Activated CD8-positive, alpha-beta memory T cell treated with anti-CD3 and anti-CD28 coated beads, Interleukin-2, amount 50 U/mL, for 4 hours (primary cell): ENCODE data around the gene NIPSNAP2.
"Not testable (repeated sequence)": the region's sequence is repeated elsewhere in the genome, so short reads cannot be mapped to it uniquely, and the experiment has no call there.

ENCODE experiments used
- DNase-seq: peaks from one replicate; pipeline ENCODE4 v3.0.0-alpha.2; 2020

NIPSNAP2 gene

DNA sequence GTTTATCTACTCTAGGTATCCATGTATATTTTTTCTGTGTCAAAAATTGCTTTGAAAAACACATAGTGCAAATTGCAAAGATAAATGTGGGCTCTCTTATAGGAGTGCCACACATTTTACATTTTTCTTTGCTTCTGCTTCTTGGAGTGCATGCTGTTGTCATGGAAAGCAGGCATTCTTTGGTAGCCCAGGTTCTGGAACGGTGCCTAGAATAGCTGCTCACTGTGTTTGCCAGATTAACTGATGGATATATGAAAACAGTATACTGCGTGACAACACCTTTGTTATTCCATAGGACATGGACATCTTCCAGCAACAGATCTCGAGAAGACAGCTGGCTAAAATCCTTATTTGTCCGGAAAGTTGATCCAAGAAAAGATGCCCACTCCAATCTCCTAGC, 13.4 kb downstream of the NIPSNAP2 start:
- DNase-seq, result no peak

- no peak for DNase-seq
Measured at GRCh38 chr7:55980266-55980665, 15.9 kb downstream of the NIPSNAP2 start.

GRCh38 chr7:55983537-55983936, 19.2 kb downstream of the NIPSNAP2 start:
- no peak for DNase-seq

GRCh38 chr7:55992346-55992745, 28.0 kb downstream of the NIPSNAP2 start:
- DNase-seq, result no peak

DNA sequence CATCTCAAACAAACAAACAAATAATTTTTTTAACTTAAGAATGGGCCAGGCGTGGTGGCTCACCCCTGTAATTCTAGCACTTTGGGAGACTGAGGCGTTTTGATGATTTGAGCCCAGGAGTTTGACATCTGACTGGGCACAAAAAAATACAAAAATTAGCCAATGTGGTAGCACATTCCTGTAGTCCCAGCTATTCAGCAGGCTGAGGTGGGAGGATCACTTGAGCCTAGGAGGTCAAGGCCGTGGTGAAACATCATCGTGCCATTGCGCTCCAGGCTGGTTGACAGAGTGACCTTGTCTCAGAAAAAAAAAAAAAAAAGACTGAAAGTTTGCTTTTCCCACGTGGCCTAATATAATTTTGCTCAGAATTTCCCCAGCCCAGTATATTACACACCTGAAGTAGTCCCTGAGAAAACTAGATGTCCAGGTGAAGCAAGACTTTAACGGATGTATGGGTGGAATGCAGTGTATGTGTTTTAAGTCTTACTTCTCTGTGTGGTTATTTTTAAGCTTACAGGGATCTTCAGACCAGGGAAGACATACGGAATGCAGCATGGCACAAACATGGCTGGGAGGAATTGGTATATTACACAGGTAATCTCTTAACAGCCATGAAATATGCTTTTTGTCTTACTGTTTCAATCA, 32.6 kb downstream of the NIPSNAP2 start:
- DNase-seq, result no peak

- no peak for DNase-seq
Measured at GRCh38 chr7:56003749-56004148, 39.4 kb downstream of the NIPSNAP2 start.

DNA sequence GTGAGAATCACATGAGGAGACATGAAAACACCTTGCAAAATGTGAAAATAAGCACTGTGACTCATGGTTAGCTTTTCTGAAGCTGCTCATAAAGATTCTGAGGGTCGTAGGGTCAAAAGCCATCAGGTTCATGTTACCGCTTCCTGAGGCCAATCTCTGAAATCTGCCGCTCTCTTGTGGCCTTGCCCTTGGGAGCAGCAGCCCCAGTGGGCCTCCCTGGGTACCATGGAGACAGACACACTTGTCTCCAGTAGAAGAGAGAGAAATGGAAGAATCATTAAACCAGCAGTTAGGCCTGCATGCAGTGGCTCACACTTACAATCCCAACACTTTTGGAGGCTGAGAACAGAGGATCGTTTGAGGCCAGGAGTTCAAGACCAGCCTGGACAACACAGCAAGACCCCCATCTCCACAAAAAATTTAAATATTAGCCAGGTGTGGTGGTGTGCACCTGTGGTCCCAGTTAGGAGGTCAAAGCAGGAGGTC, 42.8 kb downstream of the NIPSNAP2 start:
- DNase-seq, result no peak

DNA sequence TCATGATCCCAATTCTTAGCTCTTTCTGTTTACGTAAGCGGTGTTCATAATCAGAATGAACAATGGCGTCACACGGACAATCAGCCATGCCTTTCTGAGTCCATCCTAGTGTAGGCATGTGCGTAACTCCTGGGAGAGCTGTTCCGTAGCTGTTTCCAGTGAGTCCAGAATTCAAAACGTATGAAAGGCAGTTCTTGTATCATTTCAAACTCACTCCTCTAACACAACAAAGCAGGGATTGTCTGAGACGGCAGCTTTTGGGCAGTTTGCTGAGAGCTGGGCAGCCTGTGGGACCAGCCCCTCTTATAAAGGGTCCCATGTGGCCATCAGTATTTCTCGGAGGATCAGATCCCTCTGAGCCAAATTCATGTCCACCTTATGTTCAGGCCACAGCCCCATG, 43.5 kb downstream of the NIPSNAP2 start:
- DNase-seq, result no peak

DNA sequence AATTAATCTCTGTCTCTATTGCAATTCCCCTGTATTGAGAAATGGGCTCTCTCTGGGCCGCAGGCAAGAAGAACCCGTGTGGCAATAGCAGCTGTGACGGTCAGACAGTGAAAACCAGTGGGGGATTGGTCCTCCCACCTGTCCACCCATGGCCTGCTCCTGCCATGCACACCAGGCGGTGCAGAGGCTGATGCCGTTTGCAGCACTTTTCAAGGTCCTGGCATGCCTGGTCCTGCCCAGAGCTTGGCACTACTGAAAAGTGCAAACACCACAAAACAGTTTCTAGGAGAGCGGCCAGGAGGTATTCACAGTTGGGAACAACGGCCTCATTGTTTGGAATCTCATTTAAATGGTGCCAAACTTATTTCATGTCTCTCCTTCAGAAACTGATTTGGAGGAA, 45.3 kb downstream of the NIPSNAP2 start:
- DNase-seq, result no peak

DNA sequence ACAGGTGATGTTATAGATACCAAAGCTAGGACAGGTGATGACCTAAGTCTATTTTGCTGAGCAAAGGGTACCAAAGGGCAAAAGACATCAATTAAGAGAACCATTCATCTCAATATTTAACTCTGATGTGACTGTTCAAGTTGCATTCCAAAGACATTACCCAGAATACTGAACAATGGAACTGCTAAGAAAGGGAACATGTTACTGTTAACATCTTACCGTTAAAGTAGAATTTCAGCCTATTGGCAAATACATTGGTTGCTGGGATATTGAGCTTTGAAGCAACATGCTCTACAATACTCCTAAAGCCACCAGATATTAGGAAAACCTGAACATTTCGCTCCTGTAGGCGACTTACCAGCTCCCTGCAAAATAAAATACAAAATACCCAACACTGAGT, 52.6 kb downstream of the NIPSNAP2 start:
- DNase-seq, result not testable (repeated sequence)

GRCh38 chr7:56019501-56019900, 55.1 kb downstream of the NIPSNAP2 start:
- no peak for DNase-seq

- no peak for DNase-seq
Measured at GRCh38 chr7:56023500-56023899, 59.1 kb downstream of the NIPSNAP2 start.

GRCh38 chr7:56026538-56026937, 62.2 kb downstream of the NIPSNAP2 start:
- DNase-seq, result no peak

- DNase-seq, result no peak
Measured at GRCh38 chr7:56028942-56029630, 64.7 kb downstream of the NIPSNAP2 start.

GRCh38 chr7:56030340-56030739, 66.0 kb downstream of the NIPSNAP2 start:
- no peak for DNase-seq

- not testable (repeated sequence) for DNase-seq
Measured at GRCh38 chr7:56031556-56031955, 67.2 kb downstream of the NIPSNAP2 start.

DNA sequence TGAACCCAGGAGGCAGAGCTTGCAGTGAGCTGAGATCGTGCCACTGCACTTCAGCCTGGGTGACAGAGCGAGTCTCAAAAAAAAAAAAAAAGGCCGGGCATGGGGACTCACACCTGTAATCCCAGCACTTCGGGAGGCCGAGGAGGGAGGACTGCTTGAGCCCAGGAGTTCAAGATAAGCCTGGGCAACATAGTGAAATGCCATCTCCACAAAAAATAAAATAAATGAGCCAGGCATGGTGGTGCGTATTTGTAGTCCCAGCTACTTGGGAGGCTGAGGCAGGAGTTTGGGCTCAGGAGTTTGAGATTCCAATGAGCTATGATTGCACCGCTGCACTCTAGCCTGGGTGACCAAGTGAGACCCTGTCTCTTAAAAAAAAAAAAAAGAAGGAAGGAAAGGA, 68.2 kb downstream of the NIPSNAP2 start:
- not testable (repeated sequence) for DNase-seq

DNA sequence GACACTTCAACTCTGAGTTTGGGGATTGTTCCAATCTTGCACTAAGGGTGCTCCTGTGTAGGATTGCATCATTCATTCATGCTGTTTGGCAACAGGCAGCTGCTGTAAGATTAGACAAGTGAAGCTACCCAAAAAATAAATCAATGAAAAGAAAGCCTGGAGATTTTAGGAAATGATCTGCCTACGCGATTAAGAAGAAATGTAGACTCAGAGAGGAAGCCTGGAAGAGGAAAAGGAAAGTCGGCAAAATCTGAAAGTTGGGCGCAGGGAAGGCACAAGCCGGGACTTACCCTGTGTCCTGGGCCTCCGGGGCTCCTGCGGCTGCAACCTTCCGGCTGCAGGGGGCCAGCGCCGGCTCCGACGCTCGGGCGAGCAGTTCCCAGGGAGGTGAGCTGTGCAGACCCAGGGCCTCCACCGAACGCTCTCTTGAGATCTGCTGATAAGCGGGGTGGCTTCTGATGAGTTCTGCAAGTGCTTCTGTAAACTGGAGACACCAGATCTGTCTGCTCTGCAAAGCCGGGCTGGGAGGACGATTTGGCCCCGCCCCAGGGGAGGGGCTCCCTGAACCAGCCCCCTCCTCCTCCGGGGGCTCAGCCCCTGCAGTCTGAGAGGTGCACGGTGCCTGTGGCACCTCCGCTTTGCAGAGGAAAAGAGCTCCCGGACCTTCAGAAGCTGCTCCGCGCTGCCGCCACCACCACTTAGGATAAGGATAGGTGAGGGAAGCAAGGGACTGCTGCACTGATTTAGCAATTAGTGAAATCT, 69.5 kb downstream of the NIPSNAP2 start:
- DNase-seq, result peak; percentile 76

DNA sequence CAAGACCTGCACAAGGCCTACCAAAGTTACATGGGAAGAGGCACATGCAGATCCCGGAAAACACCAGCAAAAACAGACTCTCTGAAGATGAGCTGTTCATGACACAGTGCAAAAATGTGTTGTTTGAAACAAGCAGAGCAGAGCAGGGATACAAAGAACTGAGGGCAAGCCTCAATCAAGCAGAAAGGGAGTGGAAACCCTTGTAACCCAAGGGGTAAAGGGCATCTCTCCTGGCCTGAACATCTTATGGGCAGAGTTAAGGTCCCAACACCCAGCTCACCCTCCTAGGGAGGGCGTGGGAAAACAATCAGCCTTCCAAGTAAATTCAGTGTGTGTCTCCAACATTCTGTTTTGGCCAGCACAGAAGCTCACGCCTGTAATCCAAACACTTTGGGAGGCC, 76.3 kb downstream of the NIPSNAP2 start:
- no peak for DNase-seq

- not testable (repeated sequence) for DNase-seq
Measured at GRCh38 chr7:56045758-56046157, 81.4 kb downstream of the NIPSNAP2 start.

DNA sequence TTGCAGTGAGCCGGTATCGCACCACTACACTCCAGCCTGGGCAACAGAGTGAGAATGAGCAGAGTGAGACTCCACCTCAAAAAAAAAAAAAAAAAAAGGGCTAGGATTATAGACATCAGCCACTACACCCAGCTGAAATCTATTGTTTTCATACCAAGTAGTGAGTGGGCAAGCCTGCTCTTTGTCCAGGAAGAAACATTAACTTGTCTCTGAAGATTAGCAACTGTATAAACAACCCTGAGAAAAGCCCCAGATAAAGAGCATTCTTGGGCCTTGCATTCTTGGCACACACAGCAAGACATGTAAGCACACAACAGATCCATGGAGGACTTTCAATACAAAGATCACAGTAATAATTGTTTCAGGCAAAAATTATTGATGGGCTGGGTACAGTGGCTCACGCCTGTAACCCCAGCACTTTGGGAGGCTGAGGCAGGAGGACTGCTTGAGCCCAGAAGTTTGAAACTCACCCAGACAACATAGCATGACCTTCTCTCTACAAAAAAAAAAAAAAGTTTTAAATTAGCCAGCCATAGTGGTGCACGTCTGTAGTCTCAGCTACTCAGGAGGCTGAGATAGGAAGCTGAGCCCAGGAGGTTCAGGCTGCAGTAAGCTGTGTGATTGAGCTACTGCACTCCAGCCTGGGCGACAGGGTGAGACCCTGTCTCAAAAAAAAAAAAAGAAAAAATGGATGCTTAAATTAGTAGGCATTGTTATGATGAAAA, 82.5 kb downstream of the NIPSNAP2 start:
- no peak for DNase-seq

GRCh38 chr7:56047446-56048116, 83.2 kb downstream of the NIPSNAP2 start:
- DNase-seq, result not testable (repeated sequence)

- DNase-seq, result no peak
Measured at GRCh38 chr7:56048245-56048644, 83.9 kb downstream of the NIPSNAP2 start.
